GM21360 (cell line): ENCODE data around the gene APBB2.

Source experiments
- ATAC-seq: cut with Tn5 transposase; IDR thresholded peaks from one replicate; pipeline ENCODE4 v1.9.1; 2021; ENCODE audit warnings: mild to moderate bottlenecking, moderate library complexity; ENCODE audit not compliant: unreplicated experiment

APBB2 gene

GRCh38 chr4:41214136-41214824 lies at the start of gene APBB2:
Gene APBB2, minus strand, starts transcription at chr4:41214542. Its CDS starts 181,288 bp downstream, at chr4:41033254.
- ATAC-seq = peak; percentile 63

GRCh38 chr4:41262198-41262597 lies 47.9 kb upstream of the APBB2 start:
- no peak for ATAC-seq

DNA sequence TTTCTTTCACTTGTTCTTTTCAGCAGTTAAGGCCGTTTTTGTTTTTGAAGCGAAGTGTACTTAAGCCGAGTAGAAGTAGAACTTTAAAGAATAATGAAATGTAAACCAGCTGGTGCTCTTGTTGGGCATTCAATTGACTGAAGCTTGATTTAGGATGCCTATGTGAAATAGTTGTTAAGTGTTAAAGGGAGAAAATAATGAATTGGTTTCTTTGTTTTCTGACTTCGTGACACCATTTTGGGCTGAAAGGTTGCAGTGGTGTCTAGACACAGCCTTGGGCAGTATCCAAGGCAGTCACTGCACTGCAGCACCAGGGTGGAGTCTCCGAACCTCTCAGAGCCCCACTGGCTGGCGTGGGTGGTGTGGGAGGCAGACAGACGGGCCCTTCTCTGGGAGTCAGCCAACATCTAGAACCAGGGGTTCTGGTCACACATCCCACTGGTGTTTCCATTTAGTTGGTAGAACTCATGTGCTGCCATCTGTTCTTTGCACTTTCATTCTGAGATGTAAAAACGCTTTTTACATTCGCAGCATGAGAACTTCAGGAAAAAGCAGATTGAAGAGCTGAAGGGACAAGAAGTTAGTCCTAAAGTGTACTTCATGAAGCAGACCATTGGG lies 45.9 kb upstream of the APBB2 start:
- ATAC-seq = no peak

DNA sequence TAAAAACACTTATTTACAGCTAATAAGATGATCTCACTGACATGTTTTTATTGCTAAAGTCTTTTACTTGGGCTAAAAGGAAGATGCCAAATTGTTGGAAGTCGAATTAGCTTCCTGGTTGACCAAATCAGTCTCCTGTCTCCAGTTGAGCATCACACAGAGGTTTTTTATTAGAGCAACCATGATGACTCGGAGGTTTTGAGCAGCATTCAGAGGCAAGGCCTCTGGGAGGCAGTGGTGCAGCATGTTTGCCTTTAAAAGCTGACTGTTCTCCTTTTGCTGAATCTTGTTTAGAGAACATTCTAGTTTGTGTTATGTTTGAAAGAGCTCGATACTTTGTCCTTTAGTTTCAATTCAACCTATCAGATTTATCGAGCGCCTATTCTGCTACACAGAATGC lies 44.4 kb upstream of the APBB2 start:
- ATAC-seq = no peak

DNA sequence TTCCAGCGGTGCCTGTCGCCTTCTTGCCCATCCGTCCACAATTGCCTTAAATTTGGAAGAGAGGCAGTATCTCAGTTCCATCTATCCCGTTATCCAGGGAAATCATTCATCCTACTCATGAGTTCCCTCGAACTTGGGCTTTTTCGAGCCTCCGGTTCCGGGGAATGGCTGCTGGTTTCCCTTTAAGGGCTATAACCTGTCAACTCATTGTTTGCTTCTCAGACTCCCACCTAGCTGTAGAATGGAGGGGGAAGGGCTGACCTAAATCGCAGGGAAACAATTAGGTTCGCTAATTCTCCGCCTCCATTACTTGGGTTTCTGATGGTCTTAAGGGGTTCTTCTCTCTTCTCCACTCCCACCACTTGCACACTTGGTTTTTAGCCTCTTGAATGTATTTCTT lies 43.6 kb upstream of the APBB2 start:
- ATAC-seq = no peak

DNA sequence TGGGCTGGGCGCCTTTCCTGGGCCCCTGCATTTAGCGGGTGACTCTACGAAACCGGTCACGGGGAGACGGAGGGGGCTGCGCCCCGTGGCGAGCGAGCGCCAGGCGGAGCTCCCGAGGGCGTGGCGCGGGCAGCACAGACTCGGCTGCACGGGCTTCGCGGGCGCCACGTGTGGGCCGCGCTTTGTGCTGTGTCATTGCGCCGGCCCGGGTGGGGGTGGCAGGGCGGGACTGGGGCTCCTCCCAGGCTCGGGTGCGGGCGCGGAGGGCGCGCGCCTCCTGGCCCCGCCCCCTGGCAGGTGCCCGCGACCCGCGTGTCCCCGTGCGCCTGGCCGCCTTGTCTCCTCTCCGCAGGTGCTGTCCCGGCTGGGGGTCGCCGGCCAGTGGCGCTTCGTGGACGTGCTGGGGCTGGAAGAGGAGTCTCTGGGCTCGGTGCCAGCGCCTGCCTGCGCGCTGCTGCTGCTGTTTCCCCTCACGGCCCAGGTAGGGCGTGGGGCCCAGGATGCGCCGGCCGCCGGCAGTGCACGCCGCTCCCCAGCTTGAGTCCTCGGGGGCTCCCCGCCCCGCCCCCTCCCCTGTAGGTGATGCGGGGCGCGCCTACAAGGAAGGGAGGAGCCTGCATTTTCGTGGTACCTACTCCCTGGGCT lies 43.0 kb upstream of the APBB2 start:
- ATAC-seq = peak; percentile 72

DNA sequence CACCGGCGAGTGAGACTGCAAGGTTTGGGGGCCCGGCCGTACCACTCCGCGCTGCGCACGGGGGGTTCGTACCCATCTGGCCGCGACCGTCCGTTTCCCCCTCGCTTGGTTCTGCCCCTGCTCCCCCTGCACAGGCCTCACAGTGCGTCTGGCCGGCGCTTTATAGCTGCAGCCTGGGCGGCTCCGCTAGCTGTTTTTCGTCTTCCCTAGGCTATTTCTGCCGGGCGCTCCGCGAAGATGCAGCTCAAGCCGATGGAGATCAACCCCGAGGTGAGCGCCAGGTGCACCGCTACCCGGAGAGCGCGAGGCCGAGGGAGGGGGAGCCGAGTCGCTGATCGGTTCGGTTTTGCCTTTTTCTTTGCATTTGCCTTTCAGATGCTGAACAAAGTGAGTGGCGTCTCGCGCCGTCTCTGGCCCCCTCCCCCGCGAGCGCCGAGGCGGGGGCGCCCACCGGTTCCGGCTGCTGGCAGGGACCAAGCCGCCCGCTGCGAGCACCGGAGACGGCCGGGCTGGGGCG lies 42.5 kb upstream of the APBB2 start, which contains the start of gene UCHL1:
Gene UCHL1, plus strand, starts transcription at position 189 of the 517 bp plus-strand sequence. Its CDS starts 49 bp downstream, at position 238.
- peak; percentile 54 for ATAC-seq

DNA sequence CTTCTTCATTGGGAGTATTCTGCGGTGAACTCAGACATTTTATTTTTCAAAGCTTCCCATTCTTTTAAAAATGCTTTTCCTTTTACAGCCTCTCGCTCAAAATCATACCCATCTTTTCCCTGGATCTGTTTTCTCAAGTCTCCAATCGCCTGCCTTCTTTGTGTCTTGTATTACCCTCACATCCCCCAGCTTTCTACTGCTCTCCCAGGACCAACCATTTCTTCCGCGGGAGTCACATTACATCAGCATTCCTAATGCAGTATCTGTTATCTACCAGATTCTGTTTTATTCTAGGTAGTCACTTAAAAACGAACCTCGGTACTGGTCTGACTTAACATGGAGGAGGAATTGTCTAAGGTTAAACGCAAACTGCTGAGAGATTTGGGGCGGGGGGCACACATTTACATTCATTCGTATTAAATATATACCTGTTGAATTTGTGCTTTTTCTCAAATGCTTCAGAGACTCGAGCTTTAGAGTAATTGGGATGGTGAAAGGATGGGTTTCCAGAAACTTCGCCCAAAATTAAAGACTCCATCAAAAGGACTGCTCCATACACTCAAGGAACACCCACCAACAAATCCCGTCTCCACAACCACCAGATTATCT lies 41.9 kb upstream of the APBB2 start:
- ATAC-seq = no peak

- ATAC-seq = no peak
Observed at GRCh38 chr4:41245983-41246382, 31.6 kb upstream of the APBB2 start.

DNA sequence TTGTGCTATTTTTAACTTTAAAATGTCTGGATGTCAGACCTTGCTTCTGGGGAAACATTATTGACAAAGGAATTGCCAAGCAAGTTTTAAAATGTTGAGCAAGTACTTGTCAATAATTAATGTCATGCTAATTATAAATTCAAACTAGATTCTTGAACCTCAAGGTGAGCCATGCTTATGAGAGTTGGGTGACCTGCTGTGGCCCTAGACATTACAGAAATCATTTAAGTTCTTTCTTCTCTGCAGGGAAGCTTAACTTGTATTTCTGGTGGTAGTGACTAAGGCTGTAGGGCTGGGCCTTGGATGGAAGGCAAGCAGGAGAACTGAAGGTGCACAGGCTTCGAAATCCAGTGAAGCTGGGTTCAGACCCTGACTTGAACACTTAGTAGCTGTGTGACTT lies 27.6 kb upstream of the APBB2 start:
- no peak for ATAC-seq

DNA sequence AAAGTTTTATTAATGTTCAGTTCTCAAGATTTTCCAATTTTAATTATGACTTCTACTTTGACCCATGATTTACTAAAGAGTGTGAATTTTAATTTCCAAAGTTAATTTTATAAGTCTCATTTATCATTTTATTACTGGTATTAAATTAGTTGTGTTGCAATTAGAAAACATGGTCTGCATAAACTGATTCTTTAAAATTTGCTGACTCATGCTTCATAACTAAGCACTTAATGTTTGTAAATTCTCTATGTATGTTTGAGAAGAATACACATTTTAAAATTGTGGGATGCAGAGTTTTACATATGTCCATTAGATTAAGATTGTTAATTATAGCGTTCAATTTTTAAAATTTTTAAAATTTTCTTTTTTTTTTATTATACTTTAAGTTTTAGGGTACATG lies 22.2 kb upstream of the APBB2 start:
- ATAC-seq = no peak

GRCh38 chr4:41236032-41236431 lies 21.7 kb upstream of the APBB2 start:
- ATAC-seq = no peak

- ATAC-seq = no peak
Observed at GRCh38 chr4:41232856-41233255, 18.5 kb upstream of the APBB2 start.

DNA sequence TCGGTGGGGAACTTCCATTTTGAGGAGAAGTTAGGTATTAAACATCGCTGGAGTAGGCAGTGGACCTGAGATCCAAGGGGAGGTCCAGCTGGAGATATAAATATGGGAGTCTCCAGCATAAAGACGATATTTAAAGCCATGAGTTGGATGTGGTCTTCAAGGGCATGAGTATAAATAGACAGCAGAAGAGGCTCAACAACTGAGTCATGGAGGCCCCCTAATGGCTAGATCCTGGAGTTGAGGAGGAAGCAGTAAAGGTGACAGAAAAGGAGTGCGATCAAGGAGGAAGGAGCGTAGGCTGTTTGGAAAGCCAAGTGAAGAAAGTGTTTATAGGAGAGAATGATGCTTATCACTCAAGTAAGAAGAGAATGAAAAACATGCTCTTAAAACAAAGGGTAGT lies 18.1 kb upstream of the APBB2 start:
- no peak for ATAC-seq

DNA sequence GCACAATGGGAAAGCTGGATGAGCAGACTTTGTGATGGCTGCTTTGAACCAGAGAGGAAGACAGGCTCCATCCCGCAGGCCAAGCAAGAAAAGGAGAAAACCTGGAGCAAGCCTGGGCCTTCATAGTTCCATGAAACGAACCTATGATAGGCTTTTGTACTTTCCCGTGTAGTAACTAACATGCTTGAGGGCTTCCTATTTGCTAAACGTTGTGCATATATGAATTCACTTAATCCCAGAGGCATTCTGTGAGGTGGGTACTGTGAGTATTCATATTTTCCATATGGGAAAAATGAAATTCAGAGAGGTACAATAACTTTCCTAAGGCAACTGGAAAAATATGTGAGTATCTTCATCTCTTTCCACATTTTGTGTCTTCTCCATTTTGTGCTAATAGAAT lies 13.6 kb upstream of the APBB2 start:
- ATAC-seq = no peak

GRCh38 chr4:41221850-41222645 lies 7.7 kb upstream of the APBB2 start:
- ATAC-seq = no peak

DNA sequence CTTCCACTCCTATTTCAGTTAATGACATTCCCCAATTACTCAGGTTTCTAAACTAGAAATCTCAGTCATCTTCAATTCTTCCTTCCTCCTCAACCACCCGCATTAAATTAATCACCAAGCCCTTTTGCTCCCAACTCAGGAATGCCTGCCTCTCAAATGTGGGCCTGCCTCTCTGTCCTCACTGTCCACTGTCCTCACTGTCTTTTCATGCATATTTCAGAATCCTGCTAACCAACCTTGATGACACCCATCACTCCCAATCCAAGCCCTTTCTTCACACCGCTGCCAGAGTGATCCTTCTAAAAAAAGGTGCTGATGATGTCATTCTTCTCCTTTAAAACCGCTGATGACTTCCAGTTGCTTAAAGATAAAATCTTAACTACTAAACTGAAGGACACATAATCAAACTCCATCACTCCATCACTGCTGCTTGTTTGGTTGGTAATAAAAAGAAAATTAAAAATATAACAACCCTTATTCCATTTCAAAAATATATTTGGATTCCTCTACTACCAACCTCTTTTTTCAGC lies 5.1 kb upstream of the APBB2 start:
- ATAC-seq = no peak

DNA sequence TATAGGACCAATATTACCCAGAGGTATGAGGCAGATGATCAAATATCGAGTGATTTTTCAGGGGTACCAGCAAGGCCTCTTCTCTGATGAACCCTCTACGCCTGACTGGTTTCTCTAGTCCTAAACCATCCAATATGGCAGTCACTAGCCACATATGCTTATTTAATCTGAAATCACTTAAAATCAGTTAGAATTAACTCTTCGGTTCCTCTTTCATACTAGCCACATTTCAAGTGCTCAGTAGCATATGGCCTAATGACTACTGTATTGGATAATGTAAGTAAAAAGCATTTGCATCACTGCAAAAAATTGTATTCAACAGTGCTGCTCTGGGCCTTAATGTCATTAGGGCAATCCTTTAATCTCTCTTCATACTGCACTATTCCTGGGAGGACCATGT lies 4.4 kb upstream of the APBB2 start:
- ATAC-seq = no peak

DNA sequence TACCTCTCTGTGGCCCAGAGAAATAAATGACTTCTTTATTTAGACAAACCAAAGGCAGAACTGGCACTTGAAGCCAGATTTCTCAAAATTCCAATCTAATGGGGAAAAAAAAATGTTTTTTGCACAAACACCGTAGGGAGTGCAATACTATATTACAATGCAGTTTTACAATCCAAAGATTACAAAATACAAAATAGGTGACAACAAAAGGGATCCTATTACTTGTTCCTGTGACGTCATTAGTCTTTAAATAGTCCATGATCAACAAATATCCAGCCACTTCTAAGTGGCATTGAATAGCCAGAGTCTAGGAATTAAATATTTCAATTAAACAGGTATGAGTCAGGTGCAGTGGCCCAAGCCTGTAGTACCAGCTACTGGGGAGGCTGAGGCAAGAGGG lies 3.0 kb upstream of the APBB2 start:
- no peak for ATAC-seq

- ATAC-seq = no peak
Observed at GRCh38 chr4:41217020-41217333, 2.6 kb upstream of the APBB2 start.
